ENCODE data around the gene RFTN2. TPM values are rescaled to one million over a fixed set of nuclear protein-coding genes. Genes with fewer than 3 reads are reported as not detected.
"Not testable (repeated sequence)": the region's sequence is repeated elsewhere in the genome, so short reads cannot be mapped to it uniquely, and the experiment has no call there.

The RFTN2 gene
- total RNA-seq, 1 experiment from 2014 or later, result 5.8 TPM

DNA sequence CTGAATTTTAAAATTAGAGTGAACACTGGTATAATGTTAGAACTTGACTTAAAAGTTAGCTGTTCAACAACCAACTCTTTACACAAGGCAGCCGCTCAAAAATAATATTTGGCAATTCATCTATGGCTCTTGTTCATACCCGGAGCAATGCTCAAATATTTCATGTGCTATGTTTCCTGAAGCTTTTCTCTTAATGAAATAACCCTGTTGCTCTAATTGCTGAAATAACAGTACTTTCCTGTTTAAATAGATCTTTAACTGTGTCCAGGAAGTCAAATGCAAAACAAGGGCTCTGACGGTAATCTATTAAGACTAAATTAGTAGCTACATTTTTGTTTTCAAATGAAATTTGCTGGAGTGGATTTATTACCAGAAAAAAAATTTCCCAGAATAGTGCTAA lies 33.7 kb downstream of the RFTN2 start:
- no peaks in the 10 kb centered on the region for H3K36me3 ChIP-seq (ENCODE audit: insufficient read depth, low read length, poor library complexity, severe bottlenecking)
- ChIA-PET POLR2A (ENCODE audit: low non-redundant PET) (no interaction called here), CTCF (no interaction called here)
- intact Hi-C loops (cut with micrococcal nuclease; ENCODE audit: unreplicated experiment), result no loop called here
- H3K27ac ChIP-seq (ENCODE audit: low read depth, low read length, poor library complexity, severe bottlenecking), result no peak overlapping the region
- TF ChIP-seq, protein P1, sequence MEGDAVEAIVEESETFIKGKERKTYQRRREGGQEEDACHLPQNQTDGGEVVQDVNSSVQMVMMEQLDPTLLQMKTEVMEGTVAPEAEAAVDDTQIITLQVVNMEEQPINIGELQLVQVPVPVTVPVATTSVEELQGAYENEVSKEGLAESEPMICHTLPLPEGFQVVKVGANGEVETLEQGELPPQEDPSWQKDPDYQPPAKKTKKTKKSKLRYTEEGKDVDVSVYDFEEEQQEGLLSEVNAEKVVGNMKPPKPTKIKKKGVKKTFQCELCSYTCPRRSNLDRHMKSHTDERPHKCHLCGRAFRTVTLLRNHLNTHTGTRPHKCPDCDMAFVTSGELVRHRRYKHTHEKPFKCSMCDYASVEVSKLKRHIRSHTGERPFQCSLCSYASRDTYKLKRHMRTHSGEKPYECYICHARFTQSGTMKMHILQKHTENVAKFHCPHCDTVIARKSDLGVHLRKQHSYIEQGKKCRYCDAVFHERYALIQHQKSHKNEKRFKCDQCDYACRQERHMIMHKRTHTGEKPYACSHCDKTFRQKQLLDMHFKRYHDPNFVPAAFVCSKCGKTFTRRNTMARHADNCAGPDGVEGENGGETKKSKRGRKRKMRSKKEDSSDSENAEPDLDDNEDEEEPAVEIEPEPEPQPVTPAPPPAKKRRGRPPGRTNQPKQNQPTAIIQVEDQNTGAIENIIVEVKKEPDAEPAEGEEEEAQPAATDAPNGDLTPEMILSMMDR (conservative IDR thresholded peaks at IDR 0.05; ENCODE audit: low read depth, low read length), result no peak
- no peaks in the 10 kb centered on the region for H3K27me3 ChIP-seq (replicated peaks; ENCODE audit: insufficient read depth, low read depth, low read length, poor library complexity)
- no TSS peak for BruUV-seq (replicated peaks)
- DNase-seq (ENCODE audit: low spot score), result no peak
- no peak overlapping the region for H3K4me3 ChIP-seq (ENCODE audit: low read depth, low read length, poor library complexity, severe bottlenecking)
- no peaks in the 10 kb centered on the region for H3K4me1 ChIP-seq (ENCODE audit: insufficient read depth, low read length, poor library complexity, severe bottlenecking)
- no peaks in the 10 kb centered on the region for H3K9me3 ChIP-seq (ENCODE audit: low read depth, low read length, poor library complexity, severe bottlenecking)

DNA sequence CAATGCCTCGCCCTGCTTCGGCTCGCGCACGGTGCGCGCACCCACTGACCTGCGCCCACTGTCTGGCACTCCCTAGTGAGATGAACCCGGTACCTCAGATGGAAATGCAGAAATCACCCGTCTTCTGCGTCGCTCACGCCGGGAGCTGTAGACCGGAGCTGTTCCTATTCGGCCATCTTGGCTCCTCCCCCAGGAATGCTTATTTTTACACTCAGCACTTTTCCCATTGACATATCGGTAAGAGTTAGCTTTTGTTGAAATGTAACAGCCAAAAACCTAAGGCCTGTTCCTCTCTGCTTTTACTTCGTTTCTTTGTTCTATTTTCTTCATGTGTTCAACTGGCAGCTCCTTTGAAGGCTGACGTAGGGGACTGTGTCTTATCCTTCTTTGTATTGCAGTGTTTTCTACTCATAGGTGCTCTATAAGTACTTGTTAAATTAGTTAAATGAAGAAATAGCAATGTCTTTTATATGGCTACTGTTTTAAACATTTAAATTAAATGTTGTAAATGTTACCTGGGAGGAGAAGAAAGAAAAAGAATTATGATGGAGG lies 34.7 kb downstream of the RFTN2 start:
- DNase-seq (ENCODE audit: low spot score); intact Hi-C loops (cut with micrococcal nuclease; ENCODE audit: unreplicated experiment); H3K4me3 ChIP-seq (ENCODE audit: low read depth, low read length, poor library complexity, severe bottlenecking); H3K36me3 ChIP-seq (ENCODE audit: insufficient read depth, low read length, poor library complexity, severe bottlenecking); H3K27ac ChIP-seq (ENCODE audit: low read depth, low read length, poor library complexity, severe bottlenecking); H3K27me3 ChIP-seq (replicated peaks; ENCODE audit: insufficient read depth, low read depth, low read length, poor library complexity); POLR2A ChIA-PET (ENCODE audit: low non-redundant PET); H3K4me1 ChIP-seq (ENCODE audit: insufficient read depth, low read length, poor library complexity, severe bottlenecking); H3K9me3 ChIP-seq (ENCODE audit: low read depth, low read length, poor library complexity, severe bottlenecking); BruUV-seq (replicated peaks); CTCF ChIA-PET: not testable (repeated sequence)

DNA sequence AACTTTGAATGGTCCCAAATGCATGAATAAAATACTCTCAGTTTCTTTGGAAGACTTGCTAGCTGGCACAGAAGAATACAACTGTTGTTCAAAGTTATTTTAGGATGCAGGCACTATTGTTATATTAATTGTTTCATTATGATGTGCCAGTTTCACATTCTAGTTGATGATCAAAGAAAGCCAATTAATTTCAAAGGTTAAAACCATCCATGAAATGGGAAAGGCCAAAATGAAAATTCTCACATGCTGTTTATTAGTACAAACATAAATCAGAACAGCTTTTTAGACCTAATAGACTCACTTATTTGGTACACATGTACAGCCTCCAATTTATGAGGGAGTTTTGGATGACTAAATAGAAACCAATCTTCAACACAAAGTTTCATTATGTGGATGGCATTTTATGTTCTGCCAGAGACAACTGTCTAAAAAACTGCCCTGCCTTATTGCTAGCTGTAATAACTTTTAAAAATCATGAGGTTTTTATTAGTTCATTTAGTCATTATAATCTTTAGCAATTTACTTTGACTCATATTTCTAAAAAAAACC lies 42.2 kb downstream of the RFTN2 start:
- ChIA-PET POLR2A (ENCODE audit: low non-redundant PET) (no interaction called here), CTCF (no interaction called here)
- Histone ChIP-seq H3K4me1 (ENCODE audit: insufficient read depth, low read length, poor library complexity, severe bottlenecking) (no peaks in the 10 kb centered on the region), H3K36me3 (ENCODE audit: insufficient read depth, low read length, poor library complexity, severe bottlenecking) (no peaks in the 10 kb centered on the region), H3K27me3 (replicated peaks; ENCODE audit: insufficient read depth, low read depth, low read length, poor library complexity) (no peaks in the 10 kb centered on the region), H3K27ac (ENCODE audit: low read depth, low read length, poor library complexity, severe bottlenecking) (no peak overlapping the region), H3K4me3 (ENCODE audit: low read depth, low read length, poor library complexity, severe bottlenecking) (no peak overlapping the region), H3K9me3 (ENCODE audit: low read depth, low read length, poor library complexity, severe bottlenecking) (no peaks in the 10 kb centered on the region)
- TF ChIP-seq EZH2 (IDR thresholded peaks at IDR 0.05; ENCODE audit: borderline replicate concordance, low read depth, low read length, poor library complexity, severe bottlenecking), result no peak
- TF ChIP-seq, protein P1 (conservative IDR thresholded peaks at IDR 0.05; ENCODE audit: low read depth, low read length), result no peak
- no TSS peak for BruUV-seq (replicated peaks)
- DNase-seq (ENCODE audit: low spot score), result no peak
- intact Hi-C loops (cut with micrococcal nuclease; ENCODE audit: unreplicated experiment), result no loop called here

DNA sequence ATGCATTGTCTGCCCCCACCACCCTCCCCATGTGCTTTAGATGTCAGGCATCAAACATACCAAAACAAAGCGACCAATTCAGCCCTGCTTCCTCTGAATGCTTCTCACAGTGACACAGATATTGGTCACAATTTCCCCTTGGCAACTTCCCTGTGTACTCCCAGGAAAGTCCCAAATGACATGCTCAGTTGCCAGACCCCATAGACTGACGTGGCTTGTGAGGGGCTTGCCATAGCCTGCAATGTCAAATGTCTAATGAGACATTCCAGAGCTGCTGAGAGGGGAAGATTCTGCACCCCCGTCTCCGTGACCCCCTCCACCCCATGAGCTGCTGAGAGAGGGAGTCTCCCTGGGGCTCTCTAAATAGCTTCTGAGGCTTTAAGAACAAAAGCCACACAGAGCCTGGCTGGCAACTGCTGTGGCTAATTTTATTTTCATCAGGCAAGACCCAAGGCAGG lies 47.3 kb downstream of the RFTN2 start:
- intact Hi-C loops (cut with micrococcal nuclease; ENCODE audit: unreplicated experiment), result no loop called here
- CTCF ChIA-PET, result no interaction called here
- no peak for DNase-seq (ENCODE audit: low spot score)
- no peak overlapping the region for H3K4me3 ChIP-seq (ENCODE audit: low read depth, low read length, poor library complexity, severe bottlenecking)
- no TSS peak for BruUV-seq (replicated peaks)
- POLR2A ChIA-PET (ENCODE audit: low non-redundant PET), result no interaction called here
- no peaks in the 10 kb centered on the region for H3K27me3 ChIP-seq (replicated peaks; ENCODE audit: insufficient read depth, low read depth, low read length, poor library complexity)
- no peaks in the 10 kb centered on the region for H3K4me1 ChIP-seq (ENCODE audit: insufficient read depth, low read length, poor library complexity, severe bottlenecking)
- H3K36me3 ChIP-seq (ENCODE audit: insufficient read depth, low read length, poor library complexity, severe bottlenecking), result no peaks in the 10 kb centered on the region
- TF ChIP-seq, protein P1 (conservative IDR thresholded peaks at IDR 0.05; ENCODE audit: low read depth, low read length), result no peak
- H3K27ac ChIP-seq (ENCODE audit: low read depth, low read length, poor library complexity, severe bottlenecking), result no peak overlapping the region
- H3K9me3 ChIP-seq (ENCODE audit: low read depth, low read length, poor library complexity, severe bottlenecking), result no peaks in the 10 kb centered on the region
